ENCODE data around the gene RRP15.

Gene RRP15

DNA sequence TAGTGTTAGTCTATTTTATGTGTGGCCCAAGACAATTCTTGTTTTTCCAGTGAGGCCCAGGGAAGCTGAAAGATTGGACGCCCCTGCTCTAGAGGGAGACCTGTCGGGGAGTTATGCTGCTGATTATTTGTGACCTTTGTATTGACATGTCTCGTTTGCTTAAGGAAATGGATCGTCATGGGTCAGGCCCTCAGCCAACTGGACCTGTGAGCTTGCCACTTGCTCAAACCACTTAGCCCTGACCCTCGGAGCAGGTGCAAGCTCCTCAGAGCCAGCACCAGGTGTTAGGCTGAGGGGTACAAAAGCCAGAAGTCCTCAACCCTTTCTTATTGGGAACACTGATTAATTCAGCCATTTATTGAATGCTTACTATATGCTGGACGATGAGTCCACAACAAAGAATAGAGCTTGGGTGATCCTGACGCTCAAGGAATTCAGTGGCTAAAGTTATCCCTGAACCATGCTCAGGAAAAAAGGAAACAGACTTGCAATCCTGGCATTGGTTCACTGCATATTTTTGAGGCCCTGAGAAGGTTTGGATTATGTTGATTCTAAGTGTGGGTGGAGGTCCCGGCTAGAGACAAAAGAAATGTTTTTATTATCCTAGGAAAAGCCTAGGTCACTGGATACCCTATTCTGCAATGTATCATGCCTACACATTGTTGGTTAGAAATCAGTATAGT lies 79.1 kb downstream of the RRP15 start:
- DNase-seq: no peak

DNA sequence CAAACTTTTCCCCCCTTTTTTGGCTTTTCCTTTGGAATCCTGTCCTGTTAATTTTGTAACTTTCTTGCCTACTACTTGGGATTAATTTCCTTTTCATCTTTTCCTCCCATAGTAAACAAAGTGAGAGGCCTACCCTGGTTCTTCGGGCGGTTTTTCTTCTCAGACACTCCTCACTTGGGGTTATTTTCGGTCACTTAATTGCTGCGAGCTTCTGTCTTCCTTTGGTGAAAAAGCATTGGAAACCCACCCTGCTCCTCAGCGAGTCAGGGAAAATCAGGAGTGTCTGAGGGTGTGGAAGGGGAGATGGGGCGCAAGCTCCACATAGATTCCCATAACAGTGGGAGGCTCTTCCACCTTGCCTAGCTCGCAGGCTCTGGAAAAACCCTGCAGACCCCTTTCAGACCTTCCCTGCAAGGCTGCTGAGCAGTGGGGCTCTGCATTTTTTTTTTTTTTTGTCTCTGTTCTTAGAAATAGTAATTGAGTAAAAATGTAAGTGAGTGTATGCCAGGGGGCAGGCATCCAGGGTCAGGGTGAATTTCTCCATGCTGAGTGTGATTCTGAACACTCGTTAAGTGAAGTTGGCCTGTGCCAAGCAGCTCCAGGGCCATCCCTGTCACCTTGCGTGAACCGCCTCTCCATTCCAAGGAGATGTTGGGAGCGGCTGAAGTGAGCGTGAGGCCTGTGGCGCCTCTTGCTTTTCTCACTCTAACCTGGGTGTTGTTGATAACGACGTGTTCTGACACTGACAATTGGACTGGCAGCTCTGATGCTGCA lies 80.3 kb downstream of the RRP15 start:
- DNase-seq: no peak

DNA sequence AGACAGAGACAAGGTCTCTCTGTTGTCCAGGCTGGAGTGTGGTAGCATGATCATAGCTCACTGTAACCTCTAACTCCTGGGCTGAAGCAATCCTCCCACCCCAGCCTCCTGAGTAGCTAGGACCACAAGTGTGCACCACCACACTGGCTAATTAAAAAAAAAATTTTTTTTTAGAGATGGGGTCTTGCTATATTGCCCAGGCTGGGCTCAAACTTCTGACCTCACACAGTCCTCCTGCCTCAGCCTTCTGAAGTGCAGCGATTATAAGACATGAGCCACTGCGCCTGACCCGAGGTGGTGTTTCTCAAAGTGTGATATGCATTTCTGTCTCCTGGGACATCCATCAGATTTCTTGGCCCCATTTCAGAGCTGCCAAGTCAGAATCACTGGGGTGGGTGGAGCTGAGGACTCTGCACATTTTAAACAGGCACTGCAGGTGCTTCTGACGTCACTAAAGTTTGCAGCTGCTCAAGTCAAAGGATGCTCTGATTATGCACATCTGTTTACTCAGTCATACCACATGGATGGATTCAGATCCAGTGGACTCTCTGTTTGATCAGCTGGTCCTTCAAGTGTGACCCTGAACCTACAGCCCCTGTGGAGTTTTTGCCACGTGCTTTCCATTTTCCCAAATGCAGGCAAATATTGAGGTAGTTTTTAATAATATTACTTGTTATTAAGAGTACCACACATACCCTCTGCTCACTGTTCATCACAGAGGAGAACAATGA lies 81.4 kb downstream of the RRP15 start:
- DNase-seq: no peak

DNA sequence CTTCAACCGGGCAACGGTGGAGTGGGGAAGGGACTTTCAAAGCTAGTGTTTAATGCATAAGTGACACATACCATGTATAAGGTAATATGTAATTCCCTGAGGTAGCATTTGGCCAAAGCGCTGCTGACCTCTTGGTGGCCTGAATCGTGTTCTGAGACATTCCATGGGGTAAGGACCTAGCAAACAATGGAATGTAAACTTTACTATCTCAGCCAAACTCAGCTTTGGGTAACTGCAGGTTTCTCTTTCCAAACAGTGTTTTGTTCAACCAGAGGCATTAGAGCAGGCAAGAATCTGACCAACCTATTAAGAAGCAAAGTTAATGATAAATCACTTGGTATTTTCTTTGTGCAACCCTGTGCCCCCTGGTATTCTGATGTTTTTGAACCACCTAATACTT lies 82.0 kb downstream of the RRP15 start:
- DNase-seq: no peak

DNA sequence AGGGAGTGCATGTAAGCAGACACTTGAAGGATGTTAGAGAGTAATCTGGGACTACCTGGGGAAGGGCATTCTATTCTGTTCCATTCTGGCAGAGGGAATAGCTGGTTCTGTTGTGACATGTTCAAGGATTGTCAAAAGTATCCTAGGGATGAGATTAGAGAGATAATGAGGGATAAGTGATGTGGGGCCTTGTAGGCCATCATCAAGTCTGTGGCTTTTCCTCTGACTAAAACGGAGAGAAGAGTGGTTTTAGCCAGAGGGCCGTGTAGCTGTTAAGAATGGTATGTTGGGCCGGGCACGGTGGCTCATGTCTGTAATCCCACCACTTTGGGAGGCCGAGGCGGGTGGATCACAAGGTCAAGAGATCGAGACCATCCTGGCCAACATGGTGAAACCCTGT lies 83.6 kb downstream of the RRP15 start:
- DNase-seq: no peak

DNA sequence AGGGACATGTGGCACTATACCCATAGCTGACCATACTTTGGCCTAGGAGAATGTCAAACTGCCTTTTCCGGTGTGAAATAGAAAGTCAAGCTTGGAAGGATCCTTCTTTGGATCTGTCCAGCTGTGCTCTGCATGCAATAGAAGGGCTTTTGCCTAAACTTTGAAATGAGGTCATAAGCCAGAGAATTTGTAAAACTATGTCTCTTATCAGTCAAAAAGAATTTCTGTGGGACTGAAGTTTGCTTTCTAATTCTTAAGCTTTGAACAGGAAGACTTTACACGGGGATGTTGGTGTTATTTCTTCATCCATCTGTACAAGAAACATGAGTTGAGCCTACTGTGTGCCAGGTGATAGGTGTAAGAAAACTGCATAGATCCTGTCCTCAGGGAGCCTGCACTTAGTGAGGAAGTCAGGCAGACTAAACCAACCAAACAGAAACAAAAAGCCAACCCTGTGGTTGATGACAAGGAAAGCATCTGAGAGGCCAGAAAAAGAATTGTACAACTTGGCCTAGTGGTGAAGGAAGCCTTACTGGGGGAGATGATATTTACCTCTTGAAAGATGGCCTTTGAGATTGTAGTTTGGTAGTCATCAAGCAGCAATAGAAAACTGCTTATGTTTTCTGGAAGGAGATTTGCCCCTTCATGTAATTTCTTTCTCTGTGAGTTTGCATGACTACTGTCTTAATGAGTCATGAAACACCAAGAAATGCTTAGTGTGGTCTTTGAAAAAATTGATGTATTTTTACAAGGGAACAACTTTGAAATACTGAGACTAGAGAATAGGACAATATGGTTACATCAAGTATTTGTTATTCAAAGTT lies 84.8 kb downstream of the RRP15 start:
- DNase-seq: no peak

DNA sequence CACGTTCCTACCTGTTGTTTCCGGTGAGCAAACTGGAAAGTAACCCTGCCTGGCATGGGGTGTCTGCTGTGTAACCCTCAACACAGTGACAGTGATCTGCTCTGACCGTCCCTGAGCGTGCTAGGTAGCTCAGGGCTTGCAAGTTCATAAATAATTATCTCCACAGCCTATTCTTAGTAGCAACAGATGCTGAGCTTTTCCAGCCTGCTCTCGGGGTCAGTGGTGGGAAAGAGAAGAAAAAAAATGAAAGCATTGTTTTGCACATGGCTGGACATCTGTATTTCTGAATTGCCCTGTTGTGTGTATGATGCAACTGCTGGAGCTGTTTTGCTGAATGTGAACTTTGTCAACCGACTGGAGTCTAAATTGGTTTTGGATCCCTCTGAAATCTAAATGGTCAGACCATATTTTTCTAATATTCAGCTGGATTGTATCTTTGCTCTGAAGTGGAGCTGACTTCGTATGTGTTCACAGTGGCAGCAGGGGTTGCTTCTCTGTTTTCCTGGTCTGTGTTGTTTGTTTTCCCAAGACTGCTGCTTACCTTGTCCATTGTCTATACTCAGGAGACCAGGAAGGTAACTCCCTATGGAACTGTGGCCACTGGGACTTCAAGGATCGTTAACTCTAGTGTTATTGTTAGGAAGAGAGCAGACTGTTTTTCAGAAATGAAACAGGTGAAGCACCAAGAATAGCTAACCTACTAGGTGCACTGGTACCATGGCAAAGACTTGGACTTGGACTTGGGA lies 87.0 kb downstream of the RRP15 start:
- DNase-seq: no peak

DNA sequence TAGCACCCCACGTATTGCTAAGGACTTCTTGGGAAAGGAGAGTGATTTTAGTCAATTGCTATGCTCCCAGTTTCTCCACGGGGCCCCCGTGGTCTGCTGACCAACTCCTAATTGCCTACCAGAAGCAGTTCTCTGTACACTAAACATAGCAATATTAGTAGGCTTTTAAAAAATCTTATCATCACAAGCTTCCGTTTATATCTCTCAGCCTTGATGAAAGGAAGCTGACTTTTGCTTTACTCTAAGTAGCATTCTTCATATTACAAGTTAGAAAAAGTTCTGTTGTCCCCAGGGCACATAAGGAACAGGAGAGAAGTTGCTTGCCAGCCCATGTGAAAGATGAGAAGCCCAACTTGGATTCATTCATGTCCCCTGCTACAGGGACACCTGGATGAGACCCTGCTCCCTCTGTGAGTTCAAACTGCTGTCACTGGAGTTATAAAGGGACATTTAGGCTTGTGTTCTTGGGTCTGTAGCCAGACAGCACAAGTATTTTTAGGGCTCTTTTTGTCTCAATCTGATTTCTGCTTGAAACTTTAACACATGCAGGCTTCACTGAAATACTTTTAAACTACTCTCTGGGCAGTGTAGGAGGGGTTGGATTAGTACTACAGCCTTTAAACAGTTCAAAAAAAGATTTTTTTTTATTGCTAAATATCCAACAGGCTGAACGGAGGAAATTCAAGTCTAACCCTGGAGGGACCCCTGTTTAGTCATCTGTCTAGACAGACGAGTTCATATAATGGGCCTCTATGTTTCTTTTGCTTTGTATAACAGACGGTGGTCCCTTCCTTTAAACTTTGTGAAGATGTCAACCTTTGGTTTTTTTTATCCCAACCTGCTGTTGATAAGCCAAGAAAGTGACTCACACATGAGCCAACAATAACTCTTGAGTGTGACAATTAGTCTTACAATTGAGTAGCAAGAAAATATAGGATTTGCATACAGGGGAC lies 89.6 kb downstream of the RRP15 start:
- DNase-seq: no peak

DNA sequence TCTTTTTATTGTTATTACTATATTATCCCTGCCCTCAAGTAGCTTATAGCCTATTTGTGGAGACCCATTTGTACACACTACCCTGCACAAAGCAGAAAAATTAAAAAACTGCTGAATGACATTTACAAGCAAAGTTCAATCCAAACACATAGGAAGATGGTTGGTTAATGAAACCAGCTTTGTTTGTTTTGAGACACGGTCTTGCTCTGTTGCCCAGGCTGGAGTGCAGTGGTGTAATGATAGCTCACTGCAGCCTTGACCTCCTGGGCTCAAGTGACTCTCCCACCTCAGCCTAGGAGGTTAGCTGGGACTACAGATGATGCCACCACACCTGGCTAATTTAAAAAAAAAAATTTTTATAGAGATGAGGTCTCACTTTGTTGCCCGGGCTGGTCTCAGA lies 91.6 kb downstream of the RRP15 start:
- DNase-seq: no peak

DNA sequence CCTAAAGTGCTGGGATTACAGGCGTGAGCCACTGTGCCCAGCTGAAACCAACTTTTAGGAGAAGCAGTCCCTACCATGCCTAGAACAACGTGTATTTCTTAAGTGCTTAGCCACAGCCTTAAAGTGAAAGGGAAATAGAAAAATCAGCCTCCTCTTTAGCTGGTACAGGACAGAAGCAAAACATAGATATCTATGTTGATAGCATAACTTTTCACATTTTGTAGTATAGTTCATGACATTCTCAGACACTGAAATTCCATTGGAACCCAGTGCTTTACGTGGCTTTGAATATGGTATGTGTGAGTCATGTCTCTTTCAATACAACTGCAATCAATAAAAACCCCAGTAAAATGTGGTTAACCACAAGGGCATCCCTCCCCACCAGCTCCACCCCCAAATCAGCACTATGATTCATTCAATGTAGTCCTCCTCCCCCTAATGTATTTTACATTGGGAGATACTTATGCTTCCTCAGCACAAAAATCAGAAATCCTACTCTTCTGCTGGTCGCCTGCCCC lies 92.1 kb downstream of the RRP15 start:
- peak; percentile 42 for DNase-seq

DNA sequence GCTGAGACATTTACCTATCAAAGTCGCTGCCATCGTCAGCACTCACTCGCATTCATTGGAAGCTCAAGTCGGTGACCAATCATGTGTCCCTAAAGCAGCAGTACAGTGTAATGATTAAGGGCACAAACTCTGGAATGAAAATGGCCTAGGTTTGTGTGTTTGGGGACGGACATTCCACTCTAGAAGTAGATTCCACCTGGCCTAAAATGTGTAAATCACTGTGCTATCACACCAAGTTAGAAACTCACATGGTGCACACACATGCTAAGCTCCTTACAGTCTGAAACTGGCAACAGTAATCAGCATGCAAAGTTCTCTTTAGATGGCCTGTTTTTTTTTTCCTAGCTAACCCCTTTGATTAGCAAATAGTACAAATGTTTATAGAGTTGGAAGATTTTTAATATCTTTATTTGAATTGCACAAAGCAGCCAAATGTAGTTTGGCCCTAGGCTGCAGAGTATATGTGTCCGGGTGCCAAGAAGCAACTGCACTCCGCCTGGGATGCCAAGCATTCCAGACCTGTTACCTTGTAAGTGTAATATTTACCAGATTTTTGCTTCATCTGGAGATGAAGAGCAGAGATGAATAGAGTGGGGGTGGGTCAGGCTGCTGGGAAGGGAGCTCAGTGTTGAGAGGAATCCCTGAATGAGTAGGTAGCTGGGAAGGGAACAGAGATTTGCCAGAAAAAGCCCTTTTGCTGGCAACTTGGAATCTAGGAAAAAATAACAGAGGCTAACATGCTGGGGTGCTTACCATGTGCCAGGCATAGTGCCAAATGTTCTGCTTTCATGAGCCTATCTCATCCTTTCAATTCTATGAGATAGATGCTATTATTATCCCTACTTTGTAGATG lies 95.3 kb downstream of the RRP15 start:
- no peak for DNase-seq

DNA sequence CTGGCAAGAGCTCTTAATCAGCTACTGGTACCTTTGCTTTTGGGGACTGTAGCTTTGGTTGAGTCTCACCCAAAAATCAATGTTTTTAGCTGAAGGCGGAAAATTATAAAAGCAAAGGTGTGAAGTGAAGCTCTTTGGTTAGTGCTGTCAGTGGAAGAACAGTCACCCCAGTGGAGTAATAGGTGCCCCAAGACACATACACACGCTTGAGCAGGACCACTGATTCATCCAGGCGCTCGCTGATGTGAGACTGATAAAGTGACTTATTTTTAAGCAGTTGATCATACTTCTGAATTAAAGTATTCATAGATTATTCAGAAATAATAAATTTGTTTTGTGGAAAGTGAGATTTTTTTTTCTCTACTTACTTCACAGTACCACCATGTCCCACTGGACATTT lies 97.2 kb downstream of the RRP15 start:
- no peak for DNase-seq

DNA sequence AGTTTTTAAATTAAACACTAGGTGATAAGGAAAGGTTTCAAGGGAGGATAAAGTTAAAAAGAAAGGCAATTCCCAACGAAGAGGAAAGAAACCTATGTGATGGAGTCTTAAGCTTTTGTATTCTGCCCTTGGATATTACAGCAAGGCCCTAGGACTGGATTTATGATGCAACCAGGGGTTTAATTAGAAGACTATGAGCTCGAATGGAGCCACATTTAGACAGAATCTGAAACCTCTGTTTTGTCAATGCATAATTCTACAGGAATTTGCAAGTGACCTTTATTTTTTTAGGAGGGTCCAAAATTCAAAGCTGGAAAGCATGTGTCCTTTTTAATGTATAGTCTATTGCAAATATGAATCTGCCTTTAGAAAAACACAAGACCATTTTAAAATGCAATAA lies 98.0 kb downstream of the RRP15 start:
- no peak for DNase-seq

DNA sequence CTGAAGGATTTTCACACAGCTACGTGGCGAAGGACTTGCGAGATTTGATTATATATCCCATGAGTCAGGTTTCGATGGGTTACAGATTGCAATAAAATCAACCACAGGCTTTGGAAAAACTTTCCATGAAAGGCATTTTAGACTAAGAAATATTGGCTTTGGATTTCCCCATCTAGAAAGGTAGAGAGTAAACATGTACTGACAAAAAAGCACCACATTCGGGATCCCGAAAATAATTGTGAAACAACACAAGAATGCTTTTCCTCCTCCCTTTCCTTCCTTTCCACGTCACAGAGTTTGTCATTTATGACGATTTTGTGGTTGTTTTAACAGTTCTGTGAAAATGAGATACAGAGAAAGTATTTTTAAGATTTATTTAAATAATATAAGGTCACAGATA lies 98.6 kb downstream of the RRP15 start:
- no peak for DNase-seq

DNA sequence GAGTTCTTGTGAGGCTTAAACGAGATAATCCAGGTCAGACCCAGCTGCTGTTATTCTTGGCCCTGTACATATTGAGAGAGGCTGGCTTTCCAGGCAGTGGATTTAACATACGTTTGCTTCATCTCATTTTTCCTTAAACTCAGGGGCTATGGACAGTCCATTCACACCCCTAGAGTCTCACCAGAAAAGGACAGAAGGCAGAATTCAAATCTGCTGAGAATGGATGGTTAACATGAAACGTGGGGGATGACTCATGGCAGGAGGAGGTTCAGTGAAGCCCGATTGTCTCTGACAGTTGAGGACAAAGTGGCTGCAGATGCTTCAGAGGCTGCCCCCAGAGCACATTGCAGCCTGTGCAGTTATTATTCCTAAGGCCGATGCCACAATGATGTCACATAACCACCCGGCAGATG lies 99.5 kb downstream of the RRP15 start:
- DNase-seq: no peak

All from CD4-positive, alpha-beta T cell treated with Interleukin-10 for 1 hour (primary cell).